Stimulated activated CD8-positive, alpha-beta memory T cell treated with anti-CD3 and anti-CD28 coated beads, Interleukin-4, amount 100 ng/mL, for 48 hours (primary cell): ENCODE data around the gene CDIPT.
A peak's percentile ranks its signal among the peaks of the same experiment; 100 is the strongest.
"Not testable (repeated sequence)": the region's sequence is repeated elsewhere in the genome, so short reads cannot be mapped to it uniquely, and the experiment has no call there.

Experiments used
- DNase-seq: peaks from one replicate; pipeline ENCODE4 v3.0.0-alpha.2; 2020

The CDIPT gene

GRCh38 chr16:29894352-29894751 lies 31.3 kb upstream of the CDIPT start:
- no peak for DNase-seq

DNA sequence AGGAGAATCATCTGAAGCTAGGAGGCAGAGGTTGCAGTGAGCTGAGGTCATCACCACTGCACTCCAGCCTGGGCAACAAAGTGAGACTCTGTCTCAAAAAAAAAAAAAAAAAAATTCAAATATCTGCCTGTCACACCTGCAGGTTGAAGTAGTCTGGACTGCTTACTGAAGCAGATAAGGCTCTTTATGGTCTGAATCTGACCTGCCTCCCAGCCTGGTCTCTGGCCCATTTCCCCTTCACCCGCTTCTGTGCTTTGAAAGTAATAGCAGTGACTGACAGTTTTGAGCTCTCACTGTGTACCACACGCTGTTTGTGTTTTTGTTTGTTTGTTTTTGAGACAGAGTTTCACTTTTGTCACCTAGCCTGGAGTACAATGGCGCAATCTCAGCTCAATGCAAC lies 30.5 kb upstream of the CDIPT start:
- no peak for DNase-seq

GRCh38 chr16:29892458-29892813 lies 29.4 kb upstream of the CDIPT start:
- no peak for DNase-seq

DNA sequence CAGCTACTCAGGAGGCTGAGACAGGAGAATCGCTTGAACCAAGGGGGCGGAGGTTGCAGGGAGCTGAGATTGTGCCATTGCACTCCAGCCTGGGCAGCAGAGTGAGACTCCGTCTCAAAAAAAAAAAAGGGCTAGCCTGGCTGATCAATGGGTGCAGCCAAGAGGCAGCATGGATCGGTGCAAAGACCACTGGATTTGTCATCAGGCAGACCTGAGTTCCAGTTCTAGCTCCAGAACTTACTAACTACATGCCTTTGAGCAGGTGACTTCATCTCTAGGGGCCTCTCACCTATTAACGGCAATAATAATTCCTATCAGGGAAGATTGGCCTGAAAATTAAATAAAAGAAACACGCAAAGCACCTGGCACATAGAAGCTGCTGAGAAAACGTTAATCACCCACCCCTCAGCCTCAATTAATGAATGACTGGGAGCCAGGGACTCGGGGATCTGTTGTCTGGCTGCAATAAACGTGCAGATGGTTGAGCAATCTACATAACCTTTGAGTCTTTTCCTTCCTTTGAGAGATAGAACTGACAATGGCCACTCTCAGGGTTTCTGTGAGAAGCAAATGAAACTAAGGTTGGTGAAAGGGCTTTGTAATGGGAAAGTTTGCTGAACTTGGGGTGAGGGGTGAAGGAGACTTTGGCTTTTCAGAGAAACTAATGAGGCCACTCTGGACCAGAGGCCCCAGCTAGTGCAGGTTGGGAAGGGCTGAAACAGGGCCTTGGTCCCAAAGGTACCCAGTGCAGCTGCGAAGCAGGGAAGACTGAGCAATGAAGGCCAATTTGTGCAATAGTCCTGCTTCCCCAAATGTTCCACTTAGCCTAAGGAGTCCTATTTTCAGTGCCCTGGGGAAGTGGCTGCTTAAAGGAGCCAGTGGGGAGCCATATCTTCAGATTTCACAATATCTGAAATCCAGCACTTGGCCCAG lies 28.8 kb upstream of the CDIPT start:
- no peak for DNase-seq

GRCh38 chr16:29889372-29889771 lies 26.3 kb upstream of the CDIPT start:
- not testable (repeated sequence) for DNase-seq

GRCh38 chr16:29883987-29884386 lies 21.0 kb upstream of the CDIPT start:
- DNase-seq: no peak

DNA sequence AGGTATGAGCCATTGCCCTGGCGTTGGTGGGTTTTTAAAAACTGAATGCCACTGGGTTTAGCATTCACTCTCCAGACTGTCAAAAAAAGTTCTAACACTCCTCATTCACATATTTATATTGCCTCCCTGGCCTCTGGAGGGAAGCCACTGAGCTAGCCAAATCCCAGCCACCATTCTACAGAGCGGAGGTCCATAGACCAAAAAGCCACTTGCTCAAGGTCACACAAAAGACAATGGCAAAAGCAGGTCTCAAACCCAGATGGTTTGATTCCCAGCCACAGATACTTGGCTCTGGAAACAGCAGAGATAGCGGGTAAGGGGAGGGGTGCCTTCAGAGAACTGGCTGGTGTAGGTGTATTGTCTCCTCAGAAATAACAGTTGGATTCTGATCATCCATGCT lies 18.0 kb upstream of the CDIPT start:
- no peak for DNase-seq

- DNase-seq: no peak
Observed at GRCh38 chr16:29878172-29878571, 15.1 kb upstream of the CDIPT start.

DNA sequence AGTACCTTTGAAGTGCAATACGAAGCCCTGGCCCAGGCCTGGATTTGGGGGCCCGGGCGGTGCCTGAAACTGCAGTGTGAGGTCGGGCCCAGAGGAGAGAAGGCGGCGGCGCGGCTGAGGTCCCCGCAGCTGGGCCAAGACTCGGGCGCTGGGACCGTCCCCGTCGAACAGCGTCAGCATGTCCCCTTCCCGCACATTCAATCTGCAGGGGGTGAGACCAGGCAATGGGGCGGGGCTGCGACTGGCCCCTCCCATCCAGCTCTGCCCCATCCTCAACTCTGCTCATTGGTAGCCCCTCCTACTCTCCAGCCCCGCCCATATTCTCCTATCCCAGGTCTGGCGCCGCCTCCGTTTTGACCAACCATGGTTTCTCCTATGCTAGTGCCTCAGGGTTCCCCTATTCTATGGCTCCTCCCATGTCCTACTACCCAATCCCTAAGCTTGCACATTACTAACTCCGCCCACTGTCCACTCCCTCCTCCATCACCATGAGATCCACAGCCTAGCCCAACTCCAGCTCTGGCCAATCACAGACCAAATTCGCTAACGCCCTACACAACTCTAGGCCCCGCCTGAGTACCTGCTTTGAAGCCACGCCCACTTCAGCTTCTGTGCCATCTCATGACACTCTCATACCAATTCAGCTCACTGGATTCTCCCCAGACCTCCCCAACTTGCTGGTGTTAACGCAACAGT lies 14.4 kb upstream of the CDIPT start:
- peak; percentile 82 for DNase-seq

DNA sequence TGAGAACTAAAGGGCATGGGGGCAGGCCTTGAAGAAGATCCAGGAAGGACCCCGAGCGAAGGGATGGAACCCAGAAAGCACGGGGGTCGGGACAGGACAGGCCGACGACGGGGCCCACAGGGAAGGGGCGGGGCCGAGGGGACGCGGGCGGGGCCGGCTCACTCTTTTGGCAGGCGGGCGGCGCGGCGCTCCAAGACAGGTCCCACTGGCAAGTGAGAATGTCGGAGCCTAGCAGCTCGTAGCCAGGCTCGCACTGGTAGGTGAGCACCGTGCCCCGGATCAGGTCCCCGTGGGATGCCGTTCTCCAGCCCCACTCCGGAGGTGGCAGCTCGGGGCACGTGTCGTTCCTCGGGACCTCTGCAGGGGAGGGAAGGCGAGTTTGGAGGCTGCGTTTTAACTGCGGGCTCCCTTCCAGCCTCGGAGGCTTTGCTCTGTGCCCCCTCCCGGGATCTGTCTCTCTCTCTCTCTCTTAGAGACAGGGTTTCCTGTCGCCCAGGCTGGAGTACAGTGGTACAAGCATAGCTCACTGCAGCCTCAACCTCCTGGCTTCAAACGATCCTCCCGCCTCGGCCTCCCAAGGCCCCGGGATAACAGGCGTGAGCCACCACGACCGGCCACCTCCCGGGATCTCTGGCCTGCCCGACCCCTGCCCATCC lies 13.7 kb upstream of the CDIPT start:
- DNase-seq: peak; percentile 67

GRCh38 chr16:29876217-29876593 lies 13.2 kb upstream of the CDIPT start:
- peak; percentile 40 for DNase-seq

DNA sequence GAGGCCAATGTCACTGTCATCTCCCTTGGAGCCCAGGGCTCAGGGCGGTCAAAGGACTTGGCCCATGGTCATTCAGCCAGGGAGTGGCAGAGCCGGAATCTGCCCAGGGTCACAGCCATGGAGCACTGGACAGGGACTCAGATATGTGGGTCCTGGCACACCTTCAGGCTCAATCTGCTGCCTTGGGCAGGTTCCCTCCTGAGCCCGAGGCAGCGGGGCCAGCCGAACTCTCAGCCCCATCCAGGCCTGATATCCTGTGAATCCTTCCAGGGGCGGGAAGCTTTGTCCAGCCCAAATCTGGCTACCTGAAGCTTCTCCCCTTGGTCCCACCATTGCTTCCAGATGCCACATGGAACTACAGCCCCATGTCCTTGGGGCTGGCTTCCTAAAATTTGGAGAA lies 12.2 kb upstream of the CDIPT start:
- no peak for DNase-seq

GRCh38 chr16:29873319-29873718 lies 10.3 kb upstream of the CDIPT start:
- no peak for DNase-seq

GRCh38 chr16:29871822-29872546 lies 9.0 kb upstream of the CDIPT start:
- no peak for DNase-seq

DNA sequence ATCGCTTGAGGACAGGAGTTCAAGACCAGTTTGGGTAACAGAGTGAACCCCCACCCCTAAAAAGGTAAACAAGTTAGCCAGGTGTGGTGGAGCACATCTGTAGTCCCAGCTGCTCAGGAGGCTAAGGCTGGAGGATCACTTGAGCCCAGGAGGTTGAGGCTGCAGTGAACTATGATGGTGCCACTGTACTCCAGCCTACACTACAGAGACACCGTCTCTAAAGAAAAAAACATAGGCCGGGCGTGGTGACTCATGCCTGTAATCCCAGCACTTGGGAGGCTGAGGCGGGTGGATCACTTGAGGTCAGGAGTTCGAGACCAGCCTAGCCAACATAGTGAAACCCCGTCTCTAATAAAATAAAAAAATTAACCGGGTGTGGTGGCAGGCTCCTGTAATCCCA lies 6.0 kb upstream of the CDIPT start:
- not testable (repeated sequence) for DNase-seq

DNA sequence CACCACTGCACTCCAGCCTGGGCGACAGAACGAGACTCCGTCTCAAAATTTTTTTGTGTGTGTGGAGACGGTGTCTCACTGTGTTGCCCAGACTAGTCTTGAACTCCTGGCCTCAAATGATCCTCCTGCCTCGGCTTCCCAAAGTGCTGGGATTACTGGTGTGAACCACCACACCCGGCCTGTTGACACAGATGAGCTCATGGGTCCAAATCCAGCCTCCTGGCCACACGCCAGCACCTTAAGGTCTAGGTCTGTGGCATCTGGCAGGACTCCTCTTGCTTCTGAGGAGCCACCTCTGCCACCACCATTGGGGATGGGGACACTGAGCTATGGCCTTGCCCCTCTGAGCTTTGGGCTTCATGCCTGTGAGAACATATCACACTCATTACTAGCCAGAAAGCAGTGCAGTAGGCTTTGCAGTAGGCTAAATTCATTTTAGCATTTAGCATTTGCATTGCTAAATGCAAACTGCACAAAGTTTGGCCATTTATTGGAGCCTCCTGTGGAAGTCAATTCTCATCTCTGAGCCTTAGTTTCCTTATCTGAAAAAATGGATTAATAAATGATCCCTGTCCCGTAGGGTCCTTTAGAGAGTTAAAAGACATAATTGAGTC lies 5.5 kb upstream of the CDIPT start:
- no peak for DNase-seq

- no peak for DNase-seq
Observed at GRCh38 chr16:29864205-29864604, 1.2 kb upstream of the CDIPT start.

- no peak for DNase-seq
Observed at GRCh38 chr16:29863669-29863984, 601 bp upstream of the CDIPT start.

GRCh38 chr16:29862383-29862883 lies 593 bp downstream of the CDIPT start:
- no peak for DNase-seq

- DNase-seq: no peak
Observed at GRCh38 chr16:29860218-29860617, 2.8 kb downstream of the CDIPT start.

DNA sequence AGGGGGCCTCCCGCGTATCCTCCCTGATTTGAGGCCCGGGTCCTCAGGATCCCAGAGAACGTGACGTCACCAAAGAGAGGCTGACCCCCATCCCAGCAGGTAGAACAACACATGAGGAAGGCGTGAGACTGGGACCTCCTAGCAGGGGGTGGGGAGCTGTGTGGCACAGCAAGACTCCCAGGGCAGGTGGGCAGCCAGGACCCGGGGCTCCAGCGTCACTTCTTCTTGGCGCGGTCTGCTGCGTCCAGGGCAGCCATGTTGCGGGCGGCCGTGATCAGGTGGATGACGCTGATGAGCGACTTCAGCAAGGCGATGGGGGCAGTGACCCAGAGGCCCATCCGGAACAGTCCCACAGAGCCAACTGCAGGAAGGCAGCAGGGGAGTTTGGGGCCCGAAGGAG lies 4.1 kb downstream of the CDIPT start:
- no peak for DNase-seq

GRCh38 chr16:29858149-29858849 lies 4.7 kb downstream of the CDIPT start:
- no peak for DNase-seq
